Skeletal muscle satellite cell (primary cell): ENCODE results near the gene NPPB.

Experiments used
- H3K27me3 ChIP-seq: 2 replicates; pipeline ENCODE4 v1.7.0; 2013; ENCODE audit warnings: low read length; ENCODE audit not compliant: control insufficient read depth, insufficient read depth
- H3K36me3 ChIP-seq: 2 replicates; pipeline ENCODE4 v1.7.0; 2013; ENCODE audit warnings: mild to moderate bottlenecking, control low read depth, low read length; ENCODE audit not compliant: insufficient read depth
- H3K4me1 ChIP-seq: 2 replicates; pipeline ENCODE4 v1.7.0; 2013; ENCODE audit warnings: low read length; ENCODE audit not compliant: control insufficient read depth, insufficient read depth
- H3K4me2 ChIP-seq: 2 replicates; pipeline ENCODE4 v1.7.0; 2013; ENCODE audit warnings: mild to moderate bottlenecking, low read length
- H3K4me3 ChIP-seq: 2 replicates; pipeline ENCODE4 v1.7.0; 2013; ENCODE audit warnings: low read length
- H3K9ac ChIP-seq: 2 replicates; pipeline ENCODE4 v1.7.0; 2013; ENCODE audit warnings: mild to moderate bottlenecking, low read depth, low read length, moderate library complexity
- H3K9me3 ChIP-seq: replicated peaks from 2 replicates; pipeline ENCODE4 v1.7.0; 2013; ENCODE audit warnings: mild to moderate bottlenecking, control low read depth, low read length

Gene NPPB

GRCh38 chr1:11869104-11869503 is 10.4 kb upstream of the NPPB start:
- no peak overlapping the region for H3K4me3 ChIP-seq
- no peaks in the 10 kb centered on the region for H3K9me3 ChIP-seq
- H3K27me3 ChIP-seq = peaks cover 48% of the 10 kb centered on the region

GRCh38 chr1:11868331-11868980 is 9.7 kb upstream of the NPPB start:
- Histone ChIP-seq H3K4me3 (no peak overlapping the region), H3K4me1 (no peaks in the 10 kb centered on the region), H3K9me3 (no peaks in the 10 kb centered on the region), H3K27me3 (peaks cover 42% of the 10 kb centered on the region), H3K4me2 (no peak overlapping the region), H3K9ac (no peak overlapping the region), H3K36me3 (no peaks in the 10 kb centered on the region)

More at GRCh38 chr1:11869104-11869503, 10.4 kb upstream of the NPPB start:
- H3K36me3 ChIP-seq = no peaks in the 10 kb centered on the region
- no peak overlapping the region for H3K9ac ChIP-seq
- no peak overlapping the region for H3K4me2 ChIP-seq
- H3K4me1 ChIP-seq = no peaks in the 10 kb centered on the region

- H3K9ac ChIP-seq = no peak overlapping the region
- no peaks in the 10 kb centered on the region for H3K36me3 ChIP-seq
- no peak overlapping the region for H3K4me2 ChIP-seq
- H3K27me3 ChIP-seq = peaks cover 65% of the 10 kb centered on the region
- H3K4me1 ChIP-seq = no peaks in the 10 kb centered on the region
- no peak overlapping the region for H3K4me3 ChIP-seq
- no peaks in the 10 kb centered on the region for H3K9me3 ChIP-seq
These were observed 4.1 kb upstream of the NPPB start for GRCh38 chr1:11862890-11863289.

DNA sequence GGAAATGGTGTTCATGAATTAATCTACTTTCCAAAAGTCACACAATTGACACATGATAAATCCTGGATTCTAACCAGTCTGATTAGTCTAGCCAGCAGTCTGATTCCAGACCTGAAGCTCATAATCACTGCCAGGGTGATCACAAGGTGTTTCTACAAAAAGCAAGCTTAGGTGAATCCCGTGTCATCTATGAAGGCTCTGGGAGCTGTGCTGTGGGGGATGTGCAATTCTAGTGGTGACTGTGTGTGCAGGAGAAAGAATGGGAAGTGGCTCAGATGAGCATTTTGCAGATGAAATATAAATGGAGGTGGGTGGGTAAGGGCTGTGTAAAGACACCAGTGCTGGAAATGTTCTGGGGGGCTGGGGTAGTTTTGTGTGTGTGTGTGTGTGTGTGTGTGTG is 1.8 kb upstream of the NPPB start:
- H3K9me3 ChIP-seq = no peaks in the 10 kb centered on the region
- no peaks in the 10 kb centered on the region for H3K4me1 ChIP-seq
- peaks cover 72% of the 10 kb centered on the region for H3K27me3 ChIP-seq
- H3K36me3 ChIP-seq = no peaks in the 10 kb centered on the region
- H3K4me3 ChIP-seq = no peak overlapping the region
- H3K9ac ChIP-seq = no peak overlapping the region
- H3K4me2 ChIP-seq = no peak overlapping the region

GRCh38 chr1:11860083-11860482 is 1.3 kb upstream of the NPPB start:
- H3K9me3 ChIP-seq = no peaks in the 10 kb centered on the region
- H3K36me3 ChIP-seq = no peaks in the 10 kb centered on the region

DNA sequence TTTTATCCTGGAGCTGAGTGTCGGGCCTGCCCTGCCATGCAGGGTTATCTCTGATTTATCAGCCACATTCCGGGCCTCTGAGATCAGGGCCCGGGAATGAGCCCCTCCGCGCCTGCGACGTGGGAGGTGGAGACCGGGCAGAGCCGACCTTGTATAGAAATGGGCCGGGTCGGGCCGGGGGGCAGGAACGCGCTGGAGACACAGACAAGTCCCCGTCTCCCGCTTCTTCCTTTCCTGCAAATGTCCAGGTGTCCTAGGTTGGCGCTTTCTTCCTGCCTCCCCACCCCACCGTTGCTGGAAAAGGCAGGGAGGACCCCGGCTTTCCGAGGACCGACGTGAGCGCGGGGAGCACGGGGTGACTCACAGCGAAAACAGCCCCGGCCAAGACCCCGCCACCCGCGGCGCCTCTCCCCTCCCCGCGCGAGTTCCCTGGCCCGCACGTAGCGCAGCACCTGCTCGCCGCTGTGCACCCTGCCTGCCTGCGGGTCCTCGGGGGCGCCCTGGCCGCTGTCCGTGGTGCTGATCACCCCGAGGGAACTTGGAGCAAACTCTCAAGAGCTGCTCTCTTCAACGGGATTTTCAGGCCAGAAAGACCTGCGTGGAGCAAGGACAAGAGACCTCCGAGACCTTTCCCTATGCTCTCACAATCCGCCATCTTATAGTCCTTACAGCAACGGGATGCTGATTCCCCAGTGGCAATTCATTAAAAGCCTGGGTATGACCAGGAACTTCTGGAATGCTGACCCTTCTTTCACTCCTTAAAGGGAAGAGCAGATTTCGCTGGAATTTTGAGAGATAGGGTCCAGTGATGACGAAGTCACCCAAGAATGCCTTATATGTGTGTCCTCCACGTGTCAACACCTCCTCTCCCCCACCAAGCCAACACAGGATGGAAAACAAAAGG is 475 bp upstream of the NPPB start:
- no peak overlapping the region for H3K4me3 ChIP-seq
- H3K4me1 ChIP-seq = no peaks in the 10 kb centered on the region
- H3K9me3 ChIP-seq = no peaks in the 10 kb centered on the region
- H3K27me3 ChIP-seq = peaks cover 70% of the 10 kb centered on the region
- H3K36me3 ChIP-seq = no peaks in the 10 kb centered on the region
- peak overlapping the region; percentile 9 for H3K4me2 ChIP-seq
- H3K9ac ChIP-seq = no peak overlapping the region

More at GRCh38 chr1:11860083-11860482, 1.3 kb upstream of the NPPB start:
- H3K4me3 ChIP-seq = no peak overlapping the region
- no peaks in the 10 kb centered on the region for H3K4me1 ChIP-seq
- no peak overlapping the region for H3K9ac ChIP-seq
- H3K27me3 ChIP-seq = peaks cover 69% of the 10 kb centered on the region
- H3K4me2 ChIP-seq = no peak overlapping the region

- Histone ChIP-seq H3K4me1 (no peaks in the 10 kb centered on the region), H3K4me3 (no peak overlapping the region)
These were observed 587 bp downstream of the NPPB start for GRCh38 chr1:11858158-11858557.

DNA sequence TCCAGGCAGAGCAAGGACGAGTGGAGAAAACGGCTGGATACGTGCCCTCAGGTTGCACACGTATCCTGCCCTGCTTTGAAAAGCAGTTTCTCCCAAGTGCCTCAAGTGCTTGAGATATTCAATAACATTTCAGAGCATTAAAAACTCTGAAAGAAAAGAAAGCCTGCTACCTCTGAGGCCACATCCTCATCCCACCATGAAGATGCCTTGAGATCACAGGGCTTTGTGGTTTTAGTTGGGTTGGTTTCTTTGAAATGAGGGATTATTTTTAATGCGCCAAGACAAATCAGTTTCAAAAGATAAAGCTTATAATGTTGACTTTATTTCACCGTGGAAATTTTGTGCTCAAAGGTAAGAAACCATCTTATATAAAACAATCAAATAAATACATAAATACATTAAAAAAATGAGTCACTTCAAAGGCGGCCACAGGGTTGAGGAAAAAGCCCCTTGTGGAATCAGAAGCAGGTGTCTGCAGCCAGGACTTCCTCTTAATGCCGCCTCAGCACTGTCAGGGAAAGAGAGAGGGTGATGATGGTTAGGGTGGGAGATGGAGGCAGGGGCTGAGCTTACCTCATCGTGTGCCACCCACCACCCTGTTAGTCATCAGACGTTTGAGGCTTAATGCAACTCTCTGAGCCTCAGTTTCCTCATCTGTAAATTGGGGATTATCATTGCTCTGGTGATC is 1.4 kb downstream of the NPPB start:
- no peaks in the 10 kb centered on the region for H3K4me1 ChIP-seq
- peaks cover 69% of the 10 kb centered on the region for H3K27me3 ChIP-seq
- no peak overlapping the region for H3K4me2 ChIP-seq
- H3K36me3 ChIP-seq = no peaks in the 10 kb centered on the region
- no peak overlapping the region for H3K9ac ChIP-seq
- H3K9me3 ChIP-seq = no peaks in the 10 kb centered on the region
- H3K4me3 ChIP-seq = no peak overlapping the region

More at GRCh38 chr1:11858158-11858557, 587 bp downstream of the NPPB start:
- Histone ChIP-seq H3K27me3 (peaks cover 70% of the 10 kb centered on the region), H3K4me2 (no peak overlapping the region), H3K9me3 (no peaks in the 10 kb centered on the region), H3K9ac (no peak overlapping the region), H3K36me3 (no peaks in the 10 kb centered on the region)

GRCh38 chr1:11856698-11857097 is 2.0 kb downstream of the NPPB start:
- Histone ChIP-seq H3K27me3 (peaks cover 65% of the 10 kb centered on the region), H3K9ac (no peak overlapping the region), H3K36me3 (no peaks in the 10 kb centered on the region), H3K4me1 (no peaks in the 10 kb centered on the region), H3K4me2 (no peak overlapping the region), H3K9me3 (no peaks in the 10 kb centered on the region), H3K4me3 (no peak overlapping the region)

GRCh38 chr1:11855430-11855829 is 3.3 kb downstream of the NPPB start:
- no peak overlapping the region for H3K9ac ChIP-seq
- no peak overlapping the region for H3K4me2 ChIP-seq
- H3K9me3 ChIP-seq = no peaks in the 10 kb centered on the region
- peaks cover 52% of the 10 kb centered on the region for H3K27me3 ChIP-seq
- no peaks in the 10 kb centered on the region for H3K36me3 ChIP-seq
- no peaks in the 10 kb centered on the region for H3K4me1 ChIP-seq
- H3K4me3 ChIP-seq = no peak overlapping the region

DNA sequence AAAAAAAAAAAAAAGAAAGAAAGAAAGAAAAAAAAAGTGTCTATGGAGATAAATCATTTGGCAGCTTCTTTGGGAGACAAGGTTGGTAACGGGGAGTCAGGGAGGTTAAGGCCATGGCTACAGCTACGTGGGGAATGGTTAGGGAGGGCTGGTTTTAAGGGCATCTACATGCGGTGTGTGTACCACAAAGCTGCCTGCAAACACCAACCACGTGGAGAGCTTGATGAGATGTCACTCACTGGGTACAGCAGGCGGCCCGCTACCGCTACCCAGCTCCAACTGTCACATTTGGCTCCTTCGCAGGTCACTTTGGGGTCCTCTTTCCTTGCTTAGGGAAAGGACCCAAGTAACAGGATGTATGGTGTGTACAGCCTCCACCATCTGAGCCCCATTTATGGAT is 4.2 kb downstream of the NPPB start:
- Histone ChIP-seq H3K4me2 (no peak overlapping the region), H3K4me1 (no peaks in the 10 kb centered on the region), H3K4me3 (no peak overlapping the region), H3K9me3 (no peaks in the 10 kb centered on the region), H3K36me3 (no peaks in the 10 kb centered on the region), H3K27me3 (peaks cover 46% of the 10 kb centered on the region), H3K9ac (no peak overlapping the region)
